GM21528 (cell line): ENCODE measurements around the gene APP.
"Not testable (repeated sequence)": the region's sequence is repeated elsewhere in the genome, so short reads cannot be mapped to it uniquely, and the experiment has no call there.

Source experiments
- ATAC-seq: cut with Tn5 transposase; IDR thresholded peaks from one replicate; pipeline ENCODE4 v1.9.1; 2021; ENCODE audit warnings: mild to moderate bottlenecking, moderate library complexity; ENCODE audit not compliant: unreplicated experiment, low FRiP score

The APP gene

GRCh38 chr21:25918152-25918551 is 252.4 kb downstream of the APP start:
- ATAC-seq = not testable (repeated sequence)

GRCh38 chr21:25916226-25916625 is 254.3 kb downstream of the APP start:
- no peak for ATAC-seq

GRCh38 chr21:25913479-25913878 is 257.1 kb downstream of the APP start:
- no peak for ATAC-seq

- no peak for ATAC-seq
These were observed 258.2 kb downstream of the APP start for GRCh38 chr21:25912402-25912746.

GRCh38 chr21:25911730-25912401 is 258.7 kb downstream of the APP start:
- no peak for ATAC-seq

- ATAC-seq = no peak
These were observed 259.8 kb downstream of the APP start for GRCh38 chr21:25910809-25911208.

- no peak for ATAC-seq
These were observed 261.2 kb downstream of the APP start for GRCh38 chr21:25909341-25909740.

GRCh38 chr21:25908495-25908894 is 262.1 kb downstream of the APP start:
- ATAC-seq = no peak

GRCh38 chr21:25907573-25908275 is 262.8 kb downstream of the APP start:
- no peak for ATAC-seq

- ATAC-seq = no peak
These were observed 264.0 kb downstream of the APP start for GRCh38 chr21:25906587-25906986.

GRCh38 chr21:25905126-25905525 is 265.4 kb downstream of the APP start:
- ATAC-seq = no peak

- no peak for ATAC-seq
These were observed 266.4 kb downstream of the APP start for GRCh38 chr21:25904044-25904695.

- ATAC-seq = no peak
These were observed 267.0 kb downstream of the APP start for GRCh38 chr21:25903607-25904006.

GRCh38 chr21:25901330-25901979 is 269.1 kb downstream of the APP start:
- ATAC-seq = no peak

- no peak for ATAC-seq
These were observed 271.9 kb downstream of the APP start for GRCh38 chr21:25898671-25899070.

GRCh38 chr21:25897383-25897782 is 273.2 kb downstream of the APP start:
- ATAC-seq = no peak

- ATAC-seq = no peak
These were observed 274.0 kb downstream of the APP start for GRCh38 chr21:25896501-25897056.

GRCh38 chr21:25895565-25896205 is 274.9 kb downstream of the APP start:
- peak; percentile 76 for ATAC-seq

- ATAC-seq = no peak
These were observed 277.4 kb downstream of the APP start for GRCh38 chr21:25893191-25893590.

GRCh38 chr21:25891596-25891995 is 279.0 kb downstream of the APP start:
- ATAC-seq = no peak

GRCh38 chr21:25890001-25890400 is 280.6 kb downstream of the APP start:
- ATAC-seq = no peak
